HepG2 (cell line): ENCODE measurements around the gene MS4A10. TPM values are rescaled to one million over a fixed set of nuclear protein-coding genes. Genes with fewer than 3 reads are reported as not detected.
A peak's percentile ranks its signal among the peaks of the same experiment; 100 is the strongest.

Experiments
- ATAC-seq: fragments of 200-7000 bp; cut with Tn5 transposase; 3 replicates; pipeline ENCODE4 v1.9.1; 2020; ENCODE audit warnings: mild to moderate bottlenecking, moderate library complexity
- BruUV-seq: library from RNA; stranded (reverse); fragments of 400-500 nt; replicated peaks from 2 replicates; lab custom pipeline; 2021; lab: Mats Ljungman, UMichigan
- CTCF ChIA-PET: fragments of 300-600 bp; formaldehyde crosslinking; extraction: SDS; loops from one replicate; lab custom pipeline; 2021; ENCODE audit warnings: low total read pairs, inconsistent platforms, low intra/inter-chr PET ratio; lab: Yijun Ruan, JAX
- POLR2A ChIA-PET: fragments of 350-600 bp; sonication (Branson Sonifier 250); formaldehyde crosslinking; loops from one replicate; lab custom pipeline; 2020; ENCODE audit warnings: antibody characterized with exemption, inconsistent platforms; lab: Yijun Ruan, JAX
- DNase-seq: peaks from one replicate; pipeline ENCODE4 v3.0.0-alpha.2; 2015; ENCODE audit warnings: low spot score
- FAIRE-seq: peaks from 3 replicates; lab custom pipeline; 2011; peaks lifted over from hg19 to GRCh38; lab: Jason Lieb, UNC
- H2AFZ ChIP-seq: one replicate; pipeline ENCODE4 v1.6.1; 2011; ENCODE audit warnings: low read length, inconsistent platforms
- H3K27ac ChIP-seq: fragments of 300-600 bp; 3 replicates; pipeline ENCODE4 v1.8.0; 2011; ENCODE audit warnings: mixed run types, mild to moderate bottlenecking, mixed read lengths, low read length, inconsistent platforms; ENCODE audit not compliant: insufficient read depth; ENCODE audit errors: extremely low read length
- H3K27me3 ChIP-seq, 2 experiments: fragments of 200-600 bp in 1 of 2; 2 replicates in 1 of 2; 3 replicates in 1 of 2; pipeline versions ENCODE4 v1.6.0 to v1.8.0; 2011; ENCODE audit warnings: low read length in 2 of 2, mild to moderate bottlenecking in 2 of 2, moderate library complexity in 2 of 2, inconsistent platforms in 1 of 2; ENCODE audit not compliant: insufficient read depth in 2 of 2, control insufficient read depth in 1 of 2
- H3K36me3 ChIP-seq, 2 experiments: fragments of 200-600 bp in 1 of 2; replicated peaks in 1 of 2; 2 replicates in 1 of 2; 3 replicates in 1 of 2; pipeline versions ENCODE4 v1.5.1 to v1.8.0; 2011; ENCODE audit warnings: low read length in 2 of 2, inconsistent platforms in 1 of 2; ENCODE audit not compliant: insufficient read depth in 2 of 2, control insufficient read depth in 1 of 2
- H3K4me1 ChIP-seq: 2 replicates; pipeline ENCODE4 v1.5.1; 2012; ENCODE audit warnings: low read length, inconsistent platforms; ENCODE audit not compliant: insufficient read depth
- H3K4me2 ChIP-seq: 2 replicates; pipeline ENCODE4 v1.6.0; 2011; ENCODE audit warnings: low read depth, low read length, inconsistent platforms
- H3K4me3 ChIP-seq, 3 experiments: fragments of 200-600 bp in 1 of 3; sonication (generic), shearing (Covaris generic) in 1 of 3; replicated peaks in 1 of 3; 2 replicates each; pipeline ENCODE4 v1.5.1; 2011 to 2016; ENCODE audit warnings: low read length in 3 of 3, inconsistent platforms in 2 of 3, low read depth in 2 of 3, mild to moderate bottlenecking in 2 of 3, control low read depth in 1 of 3, mixed read lengths in 1 of 3; ENCODE audit not compliant: insufficient read depth in 1 of 3
- H3K79me2 ChIP-seq: one replicate; pipeline ENCODE4 v1.6.1; 2011; ENCODE audit warnings: low read length, inconsistent platforms; ENCODE audit not compliant: insufficient read depth
- H3K9ac ChIP-seq: 2 replicates; pipeline ENCODE4 v1.6.0; 2011; ENCODE audit warnings: mild to moderate bottlenecking, low read depth, low read length, inconsistent platforms; ENCODE audit not compliant: insufficient read depth
- H3K9me3 ChIP-seq: 2 replicates; pipeline ENCODE4 v1.5.1; 2012; ENCODE audit warnings: mild to moderate bottlenecking, low read length
- H4K20me1 ChIP-seq: 2 replicates; pipeline ENCODE4 v1.6.0; 2011; ENCODE audit warnings: inconsistent platforms, mild to moderate bottlenecking, low read length, moderate library complexity; ENCODE audit not compliant: insufficient read depth
- ATRX ChIP-seq: sonication (generic); formaldehyde crosslinking; IDR thresholded peaks from 2 replicates; pipeline ENCODE4 v1.4.0; 2020; ENCODE audit warnings: missing genetic modification reagents, borderline replicate concordance
- GLI4 ChIP-seq: sonication (generic); formaldehyde crosslinking; IDR thresholded peaks from 2 replicates; pipeline ENCODE4 v1.5.1; 2020; ENCODE audit warnings: missing genetic modification reagents, mild to moderate bottlenecking, moderate library complexity, borderline replicate concordance
- HNRNPL ChIP-seq: fragments of 200-400 bp; formaldehyde crosslinking; IDR thresholded peaks from 2 replicates; pipeline ENCODE4 v1.6.1; 2017; ENCODE audit warnings: mild to moderate bottlenecking, low read depth, low read length
- HOXA7 ChIP-seq: sonication (generic); formaldehyde crosslinking; IDR thresholded peaks from 2 replicates; pipeline ENCODE4 v1.8.1; 2022; ENCODE audit warnings: mild to moderate bottlenecking, missing genetic modification reagents, moderate library complexity
- KMT2A ChIP-seq: sonication (generic); formaldehyde crosslinking; IDR thresholded peaks from 2 replicates; pipeline ENCODE4 v1.4.0; 2020; ENCODE audit warnings: missing genetic modification reagents
- MEF2D ChIP-seq: sonication (generic); formaldehyde crosslinking; IDR thresholded peaks from 2 replicates; pipeline ENCODE4 v1.5.1; 2020; ENCODE audit warnings: mild to moderate bottlenecking, missing genetic modification reagents
- NFRKB ChIP-seq: fragments of 450-650 bp; IDR thresholded peaks from 2 replicates; pipeline ENCODE4 v1.6.1; 2017
- NR2F6 ChIP-seq, 2 experiments: IDR thresholded peaks; 2 replicates each; pipeline ENCODE4 v1.6.1; 2016; ENCODE audit warnings: antibody characterized with exemption in 1 of 2, mild to moderate bottlenecking in 1 of 2
- RARG ChIP-seq: sonication (generic); formaldehyde crosslinking; IDR thresholded peaks from 2 replicates; pipeline ENCODE4 v1.4.0; 2020; ENCODE audit warnings: low read depth, mild to moderate bottlenecking, missing genetic modification reagents
- SMARCC2 ChIP-seq: fragments of 450-650 bp; IDR thresholded peaks from 2 replicates; pipeline ENCODE4 v1.6.1; 2017; ENCODE audit warnings: antibody characterized with exemption, mild to moderate bottlenecking
- TCF7 ChIP-seq: sonication (generic); IDR thresholded peaks from 2 replicates; pipeline ENCODE4 v1.6.1; 2016; ENCODE audit warnings: antibody characterized with exemption, low read depth
- XBP1 ChIP-seq: sonication (generic); formaldehyde crosslinking; IDR thresholded peaks from 2 replicates; pipeline ENCODE4 v1.5.0; 2020; ENCODE audit warnings: missing genetic modification reagents
- ZNF101 ChIP-seq: sonication (generic); formaldehyde crosslinking; IDR thresholded peaks from 2 replicates; pipeline ENCODE4 v1.4.0; 2020; ENCODE audit warnings: mild to moderate bottlenecking, low read depth, missing genetic modification reagents, borderline replicate concordance
- ZNF883 ChIP-seq: sonication (generic); formaldehyde crosslinking; IDR thresholded peaks from 2 replicates; pipeline ENCODE4 v1.5.1; 2020; ENCODE audit warnings: mild to moderate bottlenecking, missing genetic modification reagents; ENCODE audit errors: not compliant biosample characterization
- WGBS: methylation state at CpG from one replicate; pipeline ENCODE4 v1.1.6; 2017; ENCODE audit warnings: low lambda C conversion rate; 5-methylcytosine and 5-hydroxymethylcytosine counted together
- in situ Hi-C: cut with HindIII; loops from 2 replicates; pipeline ENCODE4 v1.10.0; 2017; ENCODE audit warnings: low pct_unique_long_range_greater_than_20kb; ENCODE audit not compliant: extremely low pct_ligation_motif_present
- intact Hi-C: fragments of 100-400 bp; cut with micrococcal nuclease; formaldehyde crosslinking; loops from one replicate; pipeline ENCODE4 v1.10.0; 2022; ENCODE audit not compliant: unreplicated experiment
- polyA plus RNA-seq, 8 experiments: library from polyadenylated mRNA; depleted of rRNA in 3 of 8; stranded (reverse) in 7 of 8; unstranded in 1 of 8; fragments of >200 nt; fragmentation: Illumina TruSeq in 4 of 8; extraction: Trizol in 4 of 8; gene quantifications; 2 replicates each; pipeline versions ENCODE4 v1.2.1 to v1.2.3, GENCODE V29; 2011 to 2016; ENCODE audit warnings: low read depth in 4 of 8, missing spikeins in 1 of 8, mixed read lengths in 1 of 8; ENCODE audit not compliant: insufficient read depth in 1 of 8
- total RNA-seq, 5 experiments: library from RNA; depleted of rRNA; stranded (reverse); fragments of >200 nt; fragmentation: Illumina TruSeq; extraction: Trizol; gene quantifications; 2 replicates each; pipeline ENCODE4 v1.2.3, GENCODE V29; 2016; ENCODE audit warnings: low read depth in 1 of 5
- TF ChIP-seq, protein P1 (sequence below): sonication (generic); formaldehyde crosslinking; IDR thresholded peaks from 2 replicates; pipeline ENCODE4 v1.5.0; 2020; ENCODE audit warnings: mild to moderate bottlenecking, missing genetic modification reagents, moderate library complexity

Gene MS4A10
- total and polyA plus RNA-seq, 2 of the 13 experiments (the other 11 are each of a cell fraction or from before 2014, with no cell fraction given): not detected

DNA sequence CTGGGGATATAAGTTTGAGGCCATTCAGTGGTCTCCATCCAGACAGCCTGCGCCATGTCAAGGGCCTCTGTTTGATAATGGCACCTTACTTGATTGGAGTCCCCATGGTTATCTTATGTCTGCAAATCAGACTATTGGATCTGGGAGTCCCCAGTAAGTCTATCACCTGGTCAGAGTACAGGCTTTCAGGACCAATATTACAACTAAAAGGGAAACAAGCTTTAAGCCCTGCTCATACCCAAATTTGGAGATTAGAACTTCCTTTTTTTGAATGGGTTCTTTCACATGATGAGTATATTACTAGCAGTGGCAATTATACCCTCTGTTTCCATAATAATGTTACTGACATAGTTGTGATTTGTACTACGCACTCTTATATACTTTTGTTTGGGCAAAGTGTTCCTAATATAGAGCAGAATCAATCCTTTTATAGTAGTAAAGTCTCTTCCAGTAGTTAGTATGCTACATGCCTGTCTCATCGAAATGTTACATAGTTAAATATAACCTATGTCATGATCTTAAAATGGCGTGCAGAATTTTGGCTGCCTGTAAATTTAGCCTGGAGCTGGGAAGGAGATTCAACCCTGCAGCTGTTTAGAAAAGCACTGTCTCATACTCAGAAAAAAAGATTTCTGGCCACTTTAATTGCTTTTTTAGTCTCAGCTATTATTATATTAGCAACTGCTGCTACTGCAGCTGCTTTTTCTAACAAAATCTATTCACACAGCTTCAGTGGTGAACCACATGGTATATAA is 23.5 kb upstream of the MS4A10 start:
- CTCF ChIA-PET: no interaction called here
- 15% methylated on average over 4 of the region's 4 CpGs for WGBS
- in situ Hi-C loops: no loop called here

DNA sequence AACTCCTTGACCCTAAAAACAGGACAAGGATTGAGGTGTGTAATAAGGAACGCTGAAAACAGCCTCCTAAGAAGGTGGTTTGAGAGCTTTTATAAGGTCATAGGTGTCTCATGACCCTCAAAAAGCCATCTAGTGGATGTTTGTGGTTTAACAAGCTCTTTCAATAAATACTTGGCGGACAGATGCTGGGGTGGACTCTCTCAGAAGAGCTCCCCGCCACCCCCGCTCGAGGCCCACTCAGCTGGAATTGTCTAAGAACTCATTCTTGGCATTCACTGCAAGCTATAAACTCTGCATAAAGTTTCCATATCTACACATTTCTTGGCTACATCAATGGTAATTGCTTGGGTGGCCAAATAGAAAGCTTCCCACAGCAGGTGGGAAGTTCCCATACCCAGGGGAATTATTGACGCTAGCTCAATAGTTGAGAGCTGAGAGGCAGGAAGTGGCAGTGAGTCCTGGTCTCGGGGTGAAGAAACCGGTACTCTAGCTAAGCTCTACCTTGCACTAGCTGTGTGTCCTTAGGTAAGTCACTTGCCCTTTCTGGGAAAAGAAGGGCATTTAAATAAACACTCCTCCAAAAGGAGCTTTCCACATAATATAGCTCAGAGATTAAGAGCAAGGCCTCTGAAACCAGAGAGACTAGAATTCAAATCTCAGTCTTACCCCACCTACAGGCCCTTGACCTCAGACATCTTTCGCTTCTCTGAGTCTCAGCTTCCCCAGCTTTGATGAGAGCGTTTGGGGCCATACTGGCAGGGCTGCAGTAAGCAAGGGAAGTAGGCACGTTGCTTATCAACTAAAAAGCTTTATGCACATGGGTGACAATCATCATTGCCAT is 22.1 kb upstream of the MS4A10 start:
- Histone ChIP-seq H3K9me3 (no peaks in the 10 kb centered on the region), H3K27ac (no peak overlapping the region), H3K9ac (no peak overlapping the region), H3K4me3 (no peak overlapping the region), H3K4me1 (no peaks in the 10 kb centered on the region), H3K27me3 (peaks cover 1 to 29% of the 10 kb centered on the region in 2 experiments; a peak in 2 of 5 replicates), H3K79me2 (no peaks in the 10 kb centered on the region), H4K20me1 (no peaks in the 10 kb centered on the region), H2AFZ (no peak overlapping the region)
- in situ Hi-C loops: no loop called here
- intact Hi-C loops: loop anchor here (5.0 kb wide), 1 partner anchor 401 kb away; no protein-coding TSS in a partner anchor
- peak; percentile 25 for DNase-seq
- WGBS: 27% methylated on average over 11 of the region's 11 CpGs
- CTCF ChIA-PET: no interaction called here
- POLR2A ChIA-PET: no interaction called here
- peak; percentile 60 for FAIRE-seq
- peak; percentile 65 for TF ChIP-seq NR2F6 (IDR thresholded peaks at IDR 0.05)
- TF ChIP-seq NR2F6 (CRISPR knock-in tag; IDR thresholded peaks at IDR 0.05): peak; percentile 48; the same call in 1 of the 2 replicates
- TF ChIP-seq ATRX (CRISPR knock-in tag): no peak
- TF ChIP-seq, protein P1, sequence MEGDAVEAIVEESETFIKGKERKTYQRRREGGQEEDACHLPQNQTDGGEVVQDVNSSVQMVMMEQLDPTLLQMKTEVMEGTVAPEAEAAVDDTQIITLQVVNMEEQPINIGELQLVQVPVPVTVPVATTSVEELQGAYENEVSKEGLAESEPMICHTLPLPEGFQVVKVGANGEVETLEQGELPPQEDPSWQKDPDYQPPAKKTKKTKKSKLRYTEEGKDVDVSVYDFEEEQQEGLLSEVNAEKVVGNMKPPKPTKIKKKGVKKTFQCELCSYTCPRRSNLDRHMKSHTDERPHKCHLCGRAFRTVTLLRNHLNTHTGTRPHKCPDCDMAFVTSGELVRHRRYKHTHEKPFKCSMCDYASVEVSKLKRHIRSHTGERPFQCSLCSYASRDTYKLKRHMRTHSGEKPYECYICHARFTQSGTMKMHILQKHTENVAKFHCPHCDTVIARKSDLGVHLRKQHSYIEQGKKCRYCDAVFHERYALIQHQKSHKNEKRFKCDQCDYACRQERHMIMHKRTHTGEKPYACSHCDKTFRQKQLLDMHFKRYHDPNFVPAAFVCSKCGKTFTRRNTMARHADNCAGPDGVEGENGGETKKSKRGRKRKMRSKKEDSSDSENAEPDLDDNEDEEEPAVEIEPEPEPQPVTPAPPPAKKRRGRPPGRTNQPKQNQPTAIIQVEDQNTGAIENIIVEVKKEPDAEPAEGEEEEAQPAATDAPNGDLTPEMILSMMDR (CRISPR knock-in tag): peak; percentile 17; the same call in 1 of the 2 replicates
- TF ChIP-seq, all 625 proteins: peak for 2
- peak; percentile 57 for ATAC-seq
- Histone ChIP-seq H3K36me3 (no peaks in the 10 kb centered on the region), H3K4me2 (no peak overlapping the region)
- no TSS peak for BruUV-seq

More for the DNA sequence above, 23.5 kb upstream of the MS4A10 start:
- Histone ChIP-seq H3K4me1 (no peaks in the 10 kb centered on the region), H3K4me3 (no peak overlapping the region), H4K20me1 (no peaks in the 10 kb centered on the region), H3K27ac (no peak overlapping the region)
- POLR2A ChIA-PET: no interaction called here
- no peak for ATAC-seq
- TF ChIP-seq HNRNPL (no peak), MEF2D (CRISPR knock-in tag) (no peak), KMT2A (CRISPR knock-in tag) (no peak), XBP1 (no peak), TCF7 (no peak), ZNF883 (CRISPR knock-in tag) (no peak), SMARCC2 (no peak), RARG (CRISPR knock-in tag) (no peak), NFRKB (no peak), GLI4 (CRISPR knock-in tag) (no peak), HOXA7 (CRISPR knock-in tag) (no peak), ZNF101 (CRISPR knock-in tag) (no peak)
- TF ChIP-seq, all 625 proteins: peak for 0
- no TSS peak for BruUV-seq
- H3K4me2 ChIP-seq: no peak overlapping the region
- H3K9me3 ChIP-seq: no peaks in the 10 kb centered on the region
- H3K79me2 ChIP-seq: no peaks in the 10 kb centered on the region
- H3K36me3 ChIP-seq: no peaks in the 10 kb centered on the region
- H3K27me3 ChIP-seq: peaks cover 1 to 35% of the 10 kb centered on the region in 2 experiments; a peak in 3 of 5 replicates
- no peak for FAIRE-seq
- H2AFZ ChIP-seq: no peak overlapping the region
- H3K9ac ChIP-seq: no peak overlapping the region
- intact Hi-C loops: loop anchor here (5.0 kb wide), 1 partner anchor 399 kb away; no protein-coding TSS in a partner anchor
- DNase-seq: no peak
